Fibroblast of lung (primary cell): ENCODE measurements around the gene PIK3IP1. TPM values are rescaled to one million over a fixed set of nuclear protein-coding genes. Genes with fewer than 3 reads are reported as not detected.

Source experiments
- DNase-seq, 2 donors: peaks; one replicate each; pipeline versions ENCODE4 v3.0.0 to v3.0.0-alpha.2; 2010; ENCODE audit warnings: low read depth in 2 of 2
- H2AFZ ChIP-seq: 2 replicates; pipeline ENCODE4 v1.5.1; 2012; ENCODE audit warnings: low read length, control low read depth, inconsistent platforms
- H3K27ac ChIP-seq: 2 replicates; pipeline ENCODE4 v1.5.1; 2011; ENCODE audit warnings: low read length, control low read depth; ENCODE audit not compliant: insufficient read depth
- H3K27me3 ChIP-seq: 2 replicates; pipeline ENCODE4 v1.5.1; 2011; ENCODE audit warnings: mild to moderate bottlenecking, low read length; ENCODE audit not compliant: control insufficient read depth, insufficient read depth
- H3K36me3 ChIP-seq: 2 replicates; pipeline ENCODE4 v1.5.1; 2011; ENCODE audit warnings: low read length; ENCODE audit not compliant: control insufficient read depth, insufficient read depth
- H3K4me1 ChIP-seq: 2 replicates; pipeline ENCODE4 v1.5.1; 2011; ENCODE audit warnings: low read length; ENCODE audit not compliant: control insufficient read depth, insufficient read depth; ENCODE audit errors: extremely low read depth
- H3K4me2 ChIP-seq: 2 replicates; pipeline ENCODE4 v1.5.1; 2011; ENCODE audit warnings: low read length, control low read depth; ENCODE audit not compliant: insufficient read depth; ENCODE audit errors: extremely low read depth
- H3K4me3 ChIP-seq, 4 experiments: fragments of 200-600 bp in 1 of 4; sonication (generic) in 1 of 4; replicated peaks in 1 of 4; 2 replicates each; pipeline ENCODE4 v1.5.1; 2011 to 2016; ENCODE audit warnings: low read length in 4 of 4, low read depth in 3 of 4, mild to moderate bottlenecking in 3 of 4, control low read depth in 2 of 4, inconsistent platforms in 1 of 4, mixed read lengths in 1 of 4; ENCODE audit not compliant: insufficient read depth in 1 of 4; ENCODE audit errors: control extremely low read depth in 1 of 4
- H3K79me2 ChIP-seq: 2 replicates; pipeline ENCODE4 v1.5.1; 2012; ENCODE audit warnings: mild to moderate bottlenecking, low read length, inconsistent platforms; ENCODE audit not compliant: control insufficient read depth, insufficient read depth
- H3K9ac ChIP-seq: 2 replicates; pipeline ENCODE4 v1.5.1; 2011; ENCODE audit warnings: mild to moderate bottlenecking, low read length, control low read depth; ENCODE audit not compliant: insufficient read depth
- H3K9me3 ChIP-seq: 2 replicates; pipeline ENCODE4 v1.5.1; 2012; ENCODE audit warnings: low read depth, low read length; ENCODE audit not compliant: control insufficient read depth, insufficient read depth
- H4K20me1 ChIP-seq: 2 replicates; pipeline ENCODE4 v1.5.1; 2011; ENCODE audit warnings: low read length; ENCODE audit not compliant: control insufficient read depth, insufficient read depth; ENCODE audit errors: extremely low read depth
- EZH2 ChIP-seq: IDR thresholded peaks from 2 replicates; pipeline ENCODE4 v1.5.1; 2012; ENCODE audit warnings: low read length, control low read depth, mild to moderate bottlenecking; ENCODE audit errors: missing control alignments
- polyA plus RNA-seq, 2 donors: library from polyadenylated mRNA; depleted of rRNA in 1 of 2; stranded (reverse) in 1 of 2; unstranded in 1 of 2; fragments of >200 nt; gene quantifications; 2 replicates each; pipeline ENCODE4 v1.2.1, GENCODE V29; 2011 to 2012; ENCODE audit warnings: missing spikeins in 1 of 2
- total RNA-seq: library from RNA; depleted of rRNA; stranded (reverse); fragments of >200 nt; gene quantifications from 2 replicates; pipeline ENCODE4 v1.2.1, GENCODE V29; 2014
- TF ChIP-seq, protein P1 (sequence below), 2 donors: IDR thresholded peaks in 1 of 2; conservative IDR thresholded peaks in 1 of 2; 1 replicate in 1 of 2; 2 replicates in 1 of 2; pipeline ENCODE4 v1.5.1; 2011 to 2012; ENCODE audit warnings: low read length in 2 of 2, control low read depth in 1 of 2, inconsistent platforms in 1 of 2, low read depth in 1 of 2, mild to moderate bottlenecking in 1 of 2

Gene PIK3IP1
- total and polyA plus RNA-seq, 2 donors (not counting 1 experiment from before 2014, with no cell fraction given): 32.1 to 81.6 TPM

GRCh38 chr22:31260474-31260856 lies 31.8 kb downstream of the PIK3IP1 start:
- DNase-seq: no peak

DNA sequence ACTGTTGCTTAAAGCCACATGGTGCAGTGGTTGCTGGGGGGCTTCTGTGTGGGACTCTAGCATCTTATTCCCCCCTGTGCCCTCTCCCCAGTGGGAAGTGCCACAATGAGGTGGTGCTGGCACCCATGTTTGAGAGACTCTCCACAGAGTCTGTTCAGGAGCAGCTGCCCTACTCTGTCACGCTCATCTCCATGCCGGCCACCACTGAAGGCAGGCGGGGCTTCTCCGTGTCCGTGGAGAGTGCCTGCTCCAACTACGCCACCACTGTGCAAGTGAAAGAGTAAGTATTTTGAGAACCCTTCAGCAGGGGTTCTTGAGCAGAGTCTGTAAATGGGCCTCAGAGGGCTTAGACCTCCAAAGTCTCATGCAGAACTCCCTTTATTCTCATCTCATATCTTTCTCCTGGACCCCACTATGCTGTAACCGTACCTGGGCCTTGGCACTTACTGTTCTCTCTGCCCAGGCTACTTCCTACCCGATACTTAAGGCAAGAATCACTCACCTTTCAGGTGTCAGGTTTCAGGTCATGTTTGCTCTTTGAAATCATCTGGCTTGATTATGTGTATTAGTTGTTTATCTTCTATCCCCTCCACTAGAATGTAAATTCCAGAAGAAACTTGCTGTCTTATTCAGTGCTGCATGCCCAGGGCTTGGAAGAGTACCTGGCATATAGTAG lies 32.4 kb downstream of the PIK3IP1 start:
- no peak for TF ChIP-seq EZH2
- H3K79me2 ChIP-seq: no peaks in the 10 kb centered on the region

More at GRCh38 chr22:31260474-31260856, 31.8 kb downstream of the PIK3IP1 start:
- H3K4me2 ChIP-seq: no peak overlapping the region
- no peak overlapping the region for H3K27ac ChIP-seq
- no peaks in the 10 kb centered on the region for H3K27me3 ChIP-seq
- TF ChIP-seq EZH2: no peak
- H3K4me1 ChIP-seq: no peaks in the 10 kb centered on the region
- H2AFZ ChIP-seq: no peak overlapping the region
- H3K9me3 ChIP-seq: no peaks in the 10 kb centered on the region
- H3K79me2 ChIP-seq: no peaks in the 10 kb centered on the region
- no peak overlapping the region for H3K4me3 ChIP-seq
- H4K20me1 ChIP-seq: no peaks in the 10 kb centered on the region
- H3K36me3 ChIP-seq: peaks cover 11% of the 10 kb centered on the region
- no peak overlapping the region for H3K9ac ChIP-seq

DNA sequence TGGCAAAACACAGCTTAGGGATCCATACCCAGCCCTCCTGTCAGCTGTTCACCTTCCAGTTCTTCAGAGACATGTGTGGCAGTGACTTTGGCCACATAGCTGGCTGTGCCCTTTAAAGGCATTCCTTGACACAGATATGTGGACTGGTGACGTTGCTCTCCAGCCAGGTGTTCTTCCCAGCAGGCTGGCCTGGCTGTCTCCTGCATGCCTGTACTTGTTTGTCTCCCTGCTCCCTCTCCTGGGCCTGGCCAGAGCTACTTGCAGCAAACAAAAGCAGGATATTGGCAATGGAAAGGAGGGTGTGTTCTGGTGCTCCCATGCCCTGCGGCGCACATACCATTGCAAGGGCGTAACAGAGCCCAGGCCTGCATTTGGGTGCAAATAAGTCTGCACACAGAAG lies 38.3 kb downstream of the PIK3IP1 start:
- H2AFZ ChIP-seq: no peak overlapping the region
- H3K9me3 ChIP-seq: no peaks in the 10 kb centered on the region
- no peaks in the 10 kb centered on the region for H3K79me2 ChIP-seq
- no peak overlapping the region for H3K4me3 ChIP-seq
- no peaks in the 10 kb centered on the region for H3K27me3 ChIP-seq
- H3K4me1 ChIP-seq: peaks cover 4% of the 10 kb centered on the region
- no peak overlapping the region for H3K27ac ChIP-seq
- TF ChIP-seq, protein P1, sequence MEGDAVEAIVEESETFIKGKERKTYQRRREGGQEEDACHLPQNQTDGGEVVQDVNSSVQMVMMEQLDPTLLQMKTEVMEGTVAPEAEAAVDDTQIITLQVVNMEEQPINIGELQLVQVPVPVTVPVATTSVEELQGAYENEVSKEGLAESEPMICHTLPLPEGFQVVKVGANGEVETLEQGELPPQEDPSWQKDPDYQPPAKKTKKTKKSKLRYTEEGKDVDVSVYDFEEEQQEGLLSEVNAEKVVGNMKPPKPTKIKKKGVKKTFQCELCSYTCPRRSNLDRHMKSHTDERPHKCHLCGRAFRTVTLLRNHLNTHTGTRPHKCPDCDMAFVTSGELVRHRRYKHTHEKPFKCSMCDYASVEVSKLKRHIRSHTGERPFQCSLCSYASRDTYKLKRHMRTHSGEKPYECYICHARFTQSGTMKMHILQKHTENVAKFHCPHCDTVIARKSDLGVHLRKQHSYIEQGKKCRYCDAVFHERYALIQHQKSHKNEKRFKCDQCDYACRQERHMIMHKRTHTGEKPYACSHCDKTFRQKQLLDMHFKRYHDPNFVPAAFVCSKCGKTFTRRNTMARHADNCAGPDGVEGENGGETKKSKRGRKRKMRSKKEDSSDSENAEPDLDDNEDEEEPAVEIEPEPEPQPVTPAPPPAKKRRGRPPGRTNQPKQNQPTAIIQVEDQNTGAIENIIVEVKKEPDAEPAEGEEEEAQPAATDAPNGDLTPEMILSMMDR (conservative IDR thresholded peaks at IDR 0.05 in 1 of 2, IDR thresholded peaks at IDR 0.05 in 1 of 2; ENCODE audit: low read depth in 1 of 2, low read length in 2 of 2): no peak
- H4K20me1 ChIP-seq: no peaks in the 10 kb centered on the region
- DNase-seq: peak in 1 of 2 donors; percentile 13
- H3K36me3 ChIP-seq: peaks cover 1% of the 10 kb centered on the region
- no peak overlapping the region for H3K4me2 ChIP-seq
- H3K9ac ChIP-seq: no peak overlapping the region

More for the DNA sequence above, 32.4 kb downstream of the PIK3IP1 start:
- H3K4me2 ChIP-seq: no peak overlapping the region
- H3K9me3 ChIP-seq: no peaks in the 10 kb centered on the region
- no peaks in the 10 kb centered on the region for H4K20me1 ChIP-seq
- no peak overlapping the region for H3K9ac ChIP-seq
- H3K36me3 ChIP-seq: peaks cover 11% of the 10 kb centered on the region
- H3K27me3 ChIP-seq: no peaks in the 10 kb centered on the region
- H3K4me3 ChIP-seq: no peak overlapping the region
- no peak overlapping the region for H3K27ac ChIP-seq
- no peaks in the 10 kb centered on the region for H3K4me1 ChIP-seq
- DNase-seq: no peak
- no peak overlapping the region for H2AFZ ChIP-seq
